ENCODE data around the gene SNX3.

SNX3 gene

GRCh38 chr6:108203189-108204112 is 57.4 kb downstream of the SNX3 start:
- DNase-seq = no peak

GRCh38 chr6:108200631-108201030 is 60.2 kb downstream of the SNX3 start:
- DNase-seq = no peak

- DNase-seq = no peak
These were observed 60.7 kb downstream of the SNX3 start for GRCh38 chr6:108200186-108200585.

GRCh38 chr6:108198761-108199498 is 61.9 kb downstream of the SNX3 start:
- DNase-seq = no peak

- no peak for DNase-seq
These were observed 65.6 kb downstream of the SNX3 start for GRCh38 chr6:108195209-108195608.

GRCh38 chr6:108194503-108194902 is 66.3 kb downstream of the SNX3 start:
- no peak for DNase-seq

GRCh38 chr6:108193835-108194234 is 67.0 kb downstream of the SNX3 start:
- DNase-seq = no peak

GRCh38 chr6:108193131-108193530 is 67.7 kb downstream of the SNX3 start:
- DNase-seq = no peak

- DNase-seq = no peak
These were observed 73.3 kb downstream of the SNX3 start for GRCh38 chr6:108187519-108187918.

GRCh38 chr6:108186226-108186625 is 74.6 kb downstream of the SNX3 start:
- DNase-seq = no peak

GRCh38 chr6:108180776-108181175 is 80.1 kb downstream of the SNX3 start:
- DNase-seq = no peak

GRCh38 chr6:108180266-108180665 is 80.6 kb downstream of the SNX3 start:
- DNase-seq = no peak

- DNase-seq = no peak
These were observed 81.1 kb downstream of the SNX3 start for GRCh38 chr6:108179741-108180140.

- DNase-seq = no peak
These were observed 84.4 kb downstream of the SNX3 start for GRCh38 chr6:108176281-108177089.

GRCh38 chr6:108175592-108176279 is 85.1 kb downstream of the SNX3 start:
- DNase-seq = no peak

GRCh38 chr6:108175176-108175591 is 85.7 kb downstream of the SNX3 start:
- no peak for DNase-seq

- no peak for DNase-seq
These were observed 86.3 kb downstream of the SNX3 start for GRCh38 chr6:108174371-108175175.

GRCh38 chr6:108171918-108172516 is 88.8 kb downstream of the SNX3 start:
- no peak for DNase-seq

GRCh38 chr6:108171291-108171917 is 89.4 kb downstream of the SNX3 start:
- DNase-seq = no peak

All from GF-D8 (cell line).